Lower lobe of right lung (tissue), 2 donors: ENCODE data around the gene L1CAM. TPM values are rescaled to one million over a fixed set of nuclear protein-coding genes. Genes with fewer than 3 reads are reported as not detected.

ENCODE experiments used
- ATAC-seq, 2 donors: fragments of 200-7000 bp; cut with Tn5 transposase; one replicate each; pipeline ENCODE4 v1.9.1; 2020 to 2022; ENCODE audit warnings: mild to moderate bottlenecking in 2 of 2, moderate library complexity in 2 of 2
- DNase-seq: peaks from one replicate; pipeline ENCODE4 v3.0.0-alpha.2; 2020
- H3K27ac ChIP-seq: fragments of 200-600 bp; one replicate; pipeline ENCODE4 v1.8.0; 2022
- H3K27me3 ChIP-seq: fragments of 200-600 bp; one replicate; pipeline ENCODE4 v1.8.0; 2022; ENCODE audit warnings: low read depth
- H3K36me3 ChIP-seq: fragments of 200-600 bp; one replicate; pipeline ENCODE4 v1.8.0; 2022; ENCODE audit warnings: mild to moderate bottlenecking
- H3K4me1 ChIP-seq: fragments of 200-600 bp; one replicate; pipeline ENCODE4 v1.8.0; 2022
- H3K4me3 ChIP-seq: fragments of 200-600 bp; one replicate; pipeline ENCODE4 v1.8.0; 2022; ENCODE audit warnings: mild to moderate bottlenecking
- H3K9me3 ChIP-seq: fragments of 200-600 bp; one replicate; pipeline ENCODE4 v1.8.0; 2022
- intact Hi-C: fragments of 100-400 bp; cut with DNase I; formaldehyde crosslinking; loops from one replicate; pipeline ENCODE4 v1.11.0; 2022
- total RNA-seq: library from RNA; stranded (reverse); fragmentation: NEBNext Ultra II Directional; extraction: Animal tissue kit (Norgen Biotek cat#: 25700); gene quantifications from one replicate; pipeline ENCODE4 v1.2.1, GENCODE V29; 2021
- TF ChIP-seq, protein P1 (sequence below): fragments of 200-600 bp; IDR thresholded peaks from one replicate; pipeline ENCODE4 v1.8.0; 2022; ENCODE audit warnings: antibody characterized with exemption, mild to moderate bottlenecking
- donor health status: DM: no; HTN: yes; CAD: no; lungs with severe emphysema.

L1CAM gene
- total RNA-seq, 1 donor from 2014 or later: 1.6 TPM

GRCh38 chrX:153830640-153831428, 55.1 kb downstream of the L1CAM start:
- Histone ChIP-seq H3K4me1 (peaks cover 4% of the 10 kb centered on the region), H3K9me3 (no peaks in the 10 kb centered on the region), H3K27me3 (peaks cover 8% of the 10 kb centered on the region), H3K36me3 (no peaks in the 10 kb centered on the region), H3K4me3 (no peak overlapping the region), H3K27ac (no peak overlapping the region)
- ATAC-seq (no peak), DNase-seq (no peak)
- TF ChIP-seq, protein P1, sequence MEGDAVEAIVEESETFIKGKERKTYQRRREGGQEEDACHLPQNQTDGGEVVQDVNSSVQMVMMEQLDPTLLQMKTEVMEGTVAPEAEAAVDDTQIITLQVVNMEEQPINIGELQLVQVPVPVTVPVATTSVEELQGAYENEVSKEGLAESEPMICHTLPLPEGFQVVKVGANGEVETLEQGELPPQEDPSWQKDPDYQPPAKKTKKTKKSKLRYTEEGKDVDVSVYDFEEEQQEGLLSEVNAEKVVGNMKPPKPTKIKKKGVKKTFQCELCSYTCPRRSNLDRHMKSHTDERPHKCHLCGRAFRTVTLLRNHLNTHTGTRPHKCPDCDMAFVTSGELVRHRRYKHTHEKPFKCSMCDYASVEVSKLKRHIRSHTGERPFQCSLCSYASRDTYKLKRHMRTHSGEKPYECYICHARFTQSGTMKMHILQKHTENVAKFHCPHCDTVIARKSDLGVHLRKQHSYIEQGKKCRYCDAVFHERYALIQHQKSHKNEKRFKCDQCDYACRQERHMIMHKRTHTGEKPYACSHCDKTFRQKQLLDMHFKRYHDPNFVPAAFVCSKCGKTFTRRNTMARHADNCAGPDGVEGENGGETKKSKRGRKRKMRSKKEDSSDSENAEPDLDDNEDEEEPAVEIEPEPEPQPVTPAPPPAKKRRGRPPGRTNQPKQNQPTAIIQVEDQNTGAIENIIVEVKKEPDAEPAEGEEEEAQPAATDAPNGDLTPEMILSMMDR: no peak
- intact Hi-C loops: no loop called here

DNA sequence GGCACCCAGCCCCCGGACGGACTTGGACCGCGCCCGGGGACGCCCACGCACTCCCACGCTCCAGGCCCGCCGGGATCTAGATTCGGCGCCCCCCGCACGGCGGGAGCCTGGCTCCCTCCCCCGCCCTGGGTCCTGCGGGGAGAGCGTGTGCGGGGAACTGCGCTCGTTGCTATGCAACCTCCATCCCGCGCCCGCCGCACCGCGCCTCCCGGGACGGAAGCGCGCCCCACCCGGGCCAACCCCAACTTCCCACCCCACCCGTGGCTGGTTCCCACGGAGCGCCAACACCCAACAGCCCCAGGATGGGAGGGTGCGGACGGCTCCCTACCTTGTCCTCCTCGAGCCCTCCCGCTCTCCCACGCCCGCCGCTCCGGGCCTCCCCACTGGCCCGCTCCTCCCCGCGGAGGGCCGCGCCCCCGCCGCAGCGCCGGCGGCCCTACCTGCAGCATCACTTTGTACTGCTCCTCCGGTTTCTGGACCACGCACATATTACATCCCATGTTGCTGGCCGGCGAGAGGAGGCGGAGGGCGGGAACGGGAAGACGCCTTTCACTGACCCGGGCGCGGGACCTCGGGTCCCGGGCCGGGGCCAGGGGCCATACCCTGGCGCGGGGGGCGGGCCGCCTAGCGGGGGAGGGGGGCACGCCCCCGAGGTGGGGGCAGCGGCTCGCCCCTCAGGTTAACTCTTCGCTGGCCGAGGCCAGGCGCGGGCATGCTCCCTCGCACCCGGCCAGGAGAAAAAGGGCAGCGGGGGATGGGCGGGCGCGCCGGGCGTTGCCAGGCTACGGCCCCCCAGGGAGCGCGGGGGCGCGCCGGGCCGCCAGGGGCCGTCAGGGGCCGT, 56.0 kb downstream of the L1CAM start, which contains the start of gene PDZD4:
Gene PDZD4, minus strand, starts transcription at position 746 of the 841 bp plus-strand sequence. Its CDS starts 246 bp downstream, at position 500.
- TF ChIP-seq, protein P1: no peak
- ATAC-seq (peak; percentile 27 to 32), DNase-seq (no peak)
- H3K4me3 ChIP-seq: peak within 1 kb of the TSS; percentile 43
- no peak within 1 kb of the TSS for H3K27ac ChIP-seq
- no peaks in the 10 kb centered on the region for H3K9me3 ChIP-seq
- intact Hi-C loops: no loop called here
- H3K27me3 ChIP-seq: peaks cover 11% of the 10 kb centered on the region
- peaks cover 4% of the 10 kb centered on the region for H3K4me1 ChIP-seq
- H3K36me3 ChIP-seq: no peaks in the 10 kb centered on the region

DNA sequence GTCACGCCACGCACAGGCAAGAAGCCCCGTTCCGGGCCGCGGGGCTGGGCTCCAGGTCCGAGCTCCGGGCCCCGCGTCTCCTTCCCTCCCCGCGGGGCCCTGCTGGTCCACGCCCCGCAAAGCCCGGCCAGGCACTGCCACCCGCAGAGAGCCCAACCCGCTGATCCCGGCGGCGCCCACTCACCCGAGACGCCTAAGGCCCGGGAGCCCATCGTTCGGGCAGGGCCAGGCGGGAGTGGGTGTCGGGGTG, 56.5 kb downstream of the L1CAM start:
- peak overlapping the region; percentile 43 for H3K4me3 ChIP-seq
- H3K9me3 ChIP-seq: no peaks in the 10 kb centered on the region
- H3K36me3 ChIP-seq: no peaks in the 10 kb centered on the region
- TF ChIP-seq, protein P1: no peak
- peaks cover 12% of the 10 kb centered on the region for H3K27me3 ChIP-seq
- H3K4me1 ChIP-seq: peaks cover 4% of the 10 kb centered on the region
- peak; percentile 15 to 36 for ATAC-seq
- DNase-seq: no peak
- H3K27ac ChIP-seq: no peak overlapping the region
- intact Hi-C loops: no loop called here

DNA sequence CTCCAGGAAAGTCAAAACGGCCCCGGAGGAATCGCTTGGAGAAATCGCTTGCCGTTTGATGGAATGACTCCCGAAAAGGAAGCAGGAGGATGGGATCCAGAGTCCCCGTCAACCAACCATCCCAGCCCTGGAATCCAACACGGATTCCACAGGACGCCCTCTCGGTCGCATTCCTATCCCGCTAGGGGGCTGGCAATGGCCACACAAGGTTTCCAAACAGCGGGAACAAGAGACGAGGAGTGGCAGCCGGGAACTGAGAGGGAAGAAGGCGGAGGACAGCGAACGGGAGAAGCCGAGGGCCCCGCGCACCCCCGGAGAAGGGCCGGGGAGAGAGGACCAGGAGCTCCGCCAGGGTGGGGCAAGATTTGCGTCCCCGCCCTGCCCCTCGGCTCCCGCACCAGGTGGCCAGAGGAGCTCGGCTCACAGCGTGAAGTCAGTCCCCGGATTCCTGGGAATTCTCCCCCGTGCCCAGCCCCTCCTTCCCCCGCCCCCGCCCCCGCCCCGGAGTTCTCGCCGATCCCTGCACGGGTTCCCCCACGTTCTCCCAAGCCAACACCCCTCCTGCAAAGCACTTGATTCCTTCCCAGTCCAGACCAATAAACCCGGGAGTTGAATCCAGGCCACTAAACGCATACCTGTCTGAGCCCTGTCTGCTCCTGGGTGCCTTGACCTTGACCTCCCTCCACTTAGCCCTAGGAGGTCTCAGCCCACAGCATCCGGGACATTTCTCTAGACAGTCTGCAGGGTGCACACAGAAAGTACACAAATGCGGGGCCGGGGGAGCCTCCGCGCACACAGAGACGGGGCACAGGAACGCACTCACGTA, 57.0 kb downstream of the L1CAM start:
- intact Hi-C loops: no loop called here
- ATAC-seq: peak in 1 of 2 donors; percentile 15

GRCh38 chrX:153828308-153828707, 57.7 kb downstream of the L1CAM start:
- ATAC-seq (no peak), DNase-seq (no peak)
- H3K27me3 ChIP-seq: peaks cover 12% of the 10 kb centered on the region
- peaks cover 4% of the 10 kb centered on the region for H3K4me1 ChIP-seq
- no peak overlapping the region for H3K27ac ChIP-seq
- peak overlapping the region; percentile 43 for H3K4me3 ChIP-seq
- TF ChIP-seq, protein P1: no peak
- no peaks in the 10 kb centered on the region for H3K9me3 ChIP-seq
- H3K36me3 ChIP-seq: no peaks in the 10 kb centered on the region
- intact Hi-C loops: no loop called here

More for the DNA sequence above, 57.0 kb downstream of the L1CAM start:
- DNase-seq: no peak
- Histone ChIP-seq H3K27me3 (peaks cover 12% of the 10 kb centered on the region), H3K4me3 (peak overlapping the region; percentile 43), H3K27ac (no peak overlapping the region), H3K4me1 (peaks cover 4% of the 10 kb centered on the region), H3K36me3 (no peaks in the 10 kb centered on the region), H3K9me3 (no peaks in the 10 kb centered on the region)
- TF ChIP-seq, protein P1: no peak
